Measurements from ENCODE around the gene VPS50.

VPS50 gene

DNA sequence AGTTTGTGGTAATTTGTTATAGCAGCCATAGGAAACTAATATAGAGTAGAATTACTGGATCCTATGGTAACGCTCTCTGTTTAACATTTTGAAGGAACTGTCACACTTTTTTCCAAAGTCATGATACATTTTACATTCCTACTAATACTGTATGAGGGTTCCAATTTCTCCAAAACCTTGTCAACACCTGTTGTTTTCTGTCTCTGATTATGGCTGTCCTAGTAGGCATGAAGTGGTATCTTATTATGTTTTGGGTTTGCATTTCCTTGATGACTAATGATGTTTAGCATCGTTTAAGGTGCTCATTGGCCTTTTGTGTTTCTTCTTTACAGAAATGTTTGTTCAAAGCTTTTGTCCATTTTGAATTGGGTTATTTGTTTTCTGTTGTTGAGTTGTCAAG, 69.6 kb downstream of the VPS50 start:
- no peak for DNase-seq (ENCODE audit: low spot score)
- Histone ChIP-seq H3K27ac (ENCODE audit: poor library complexity, severe bottlenecking) (no peak overlapping the region), H3K4me1 (ENCODE audit: insufficient read depth, poor library complexity, severe bottlenecking) (peaks cover 3% of the 10 kb centered on the region), H3K27me3 (ENCODE audit: insufficient read depth, poor library complexity, severe bottlenecking) (no peaks in the 10 kb centered on the region), H3K36me3 (ENCODE audit: low read depth) (peaks cover 35% of the 10 kb centered on the region), H3K4me3 (ENCODE audit: severe bottlenecking) (no peak overlapping the region), H3K9me3 (ENCODE audit: severe bottlenecking) (no peaks in the 10 kb centered on the region)
- ATAC-seq (ENCODE audit: low read depth) = no peak
- TF ChIP-seq CTCF (IDR thresholded peaks at IDR 0.05; ENCODE audit: poor library complexity, severe bottlenecking) = no peak

DNA sequence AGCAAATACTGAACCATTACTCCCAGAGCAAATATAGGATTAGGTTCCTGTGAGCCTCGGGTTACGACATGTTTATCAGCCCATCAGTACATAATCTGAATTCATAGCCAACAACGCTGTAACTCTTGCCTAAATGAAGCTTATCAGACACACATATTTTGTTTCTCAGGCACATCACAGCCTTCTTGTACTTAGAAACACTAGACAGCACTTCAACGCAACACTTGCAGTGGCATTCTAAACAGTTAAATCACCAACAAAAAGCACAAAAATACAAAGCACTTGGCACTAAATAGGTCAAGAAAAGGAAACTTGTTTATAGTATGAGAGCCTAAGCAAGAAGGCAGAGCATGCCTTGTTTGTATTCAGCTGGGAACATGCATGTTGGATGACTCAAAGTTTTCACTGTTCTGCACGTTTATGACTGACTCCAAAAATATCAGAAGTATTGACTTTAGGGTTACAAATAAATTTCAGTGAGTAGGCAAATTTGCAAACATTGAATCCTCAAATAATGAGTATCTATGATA, 75.0 kb downstream of the VPS50 start:
- Histone ChIP-seq H3K4me3 (ENCODE audit: severe bottlenecking) (no peak overlapping the region), H3K36me3 (ENCODE audit: low read depth) (peaks cover 28% of the 10 kb centered on the region), H3K27me3 (ENCODE audit: insufficient read depth, poor library complexity, severe bottlenecking) (no peaks in the 10 kb centered on the region), H3K27ac (ENCODE audit: poor library complexity, severe bottlenecking) (peak overlapping the region; percentile 7), H3K4me1 (ENCODE audit: insufficient read depth, poor library complexity, severe bottlenecking) (peaks cover 10% of the 10 kb centered on the region), H3K9me3 (ENCODE audit: severe bottlenecking) (no peaks in the 10 kb centered on the region)
- TF ChIP-seq CTCF (IDR thresholded peaks at IDR 0.05; ENCODE audit: poor library complexity, severe bottlenecking) = no peak
- DNase-seq (ENCODE audit: low spot score) (no peak), ATAC-seq (ENCODE audit: low read depth) (peak; percentile 93)

GRCh38 chr7:93307943-93308342, 75.8 kb downstream of the VPS50 start:
- ATAC-seq (ENCODE audit: low read depth) = no peak
- H3K27ac ChIP-seq (ENCODE audit: poor library complexity, severe bottlenecking) = no peak overlapping the region

GRCh38 chr7:93310346-93310745, 78.2 kb downstream of the VPS50 start:
- TF ChIP-seq CTCF (IDR thresholded peaks at IDR 0.05; ENCODE audit: poor library complexity, severe bottlenecking) = no peak
- DNase-seq (ENCODE audit: low spot score) = no peak
- no peak for ATAC-seq (ENCODE audit: low read depth)
- peaks cover 10% of the 10 kb centered on the region for H3K4me1 ChIP-seq (ENCODE audit: insufficient read depth, poor library complexity, severe bottlenecking)
- H3K36me3 ChIP-seq (ENCODE audit: low read depth) = peaks cover 14% of the 10 kb centered on the region
- H3K27ac ChIP-seq (ENCODE audit: poor library complexity, severe bottlenecking) = no peak overlapping the region
- H3K9me3 ChIP-seq (ENCODE audit: severe bottlenecking) = no peaks in the 10 kb centered on the region
- H3K4me3 ChIP-seq (ENCODE audit: severe bottlenecking) = no peak overlapping the region
- H3K27me3 ChIP-seq (ENCODE audit: insufficient read depth, poor library complexity, severe bottlenecking) = no peaks in the 10 kb centered on the region

More at GRCh38 chr7:93307943-93308342, 75.8 kb downstream of the VPS50 start:
- DNase-seq (ENCODE audit: low spot score) = no peak
- H3K9me3 ChIP-seq (ENCODE audit: severe bottlenecking) = no peaks in the 10 kb centered on the region
- peaks cover 22% of the 10 kb centered on the region for H3K36me3 ChIP-seq (ENCODE audit: low read depth)
- H3K4me3 ChIP-seq (ENCODE audit: severe bottlenecking) = no peak overlapping the region
- H3K27me3 ChIP-seq (ENCODE audit: insufficient read depth, poor library complexity, severe bottlenecking) = no peaks in the 10 kb centered on the region
- no peak for TF ChIP-seq CTCF (IDR thresholded peaks at IDR 0.05; ENCODE audit: poor library complexity, severe bottlenecking)
- peaks cover 10% of the 10 kb centered on the region for H3K4me1 ChIP-seq (ENCODE audit: insufficient read depth, poor library complexity, severe bottlenecking)

DNA sequence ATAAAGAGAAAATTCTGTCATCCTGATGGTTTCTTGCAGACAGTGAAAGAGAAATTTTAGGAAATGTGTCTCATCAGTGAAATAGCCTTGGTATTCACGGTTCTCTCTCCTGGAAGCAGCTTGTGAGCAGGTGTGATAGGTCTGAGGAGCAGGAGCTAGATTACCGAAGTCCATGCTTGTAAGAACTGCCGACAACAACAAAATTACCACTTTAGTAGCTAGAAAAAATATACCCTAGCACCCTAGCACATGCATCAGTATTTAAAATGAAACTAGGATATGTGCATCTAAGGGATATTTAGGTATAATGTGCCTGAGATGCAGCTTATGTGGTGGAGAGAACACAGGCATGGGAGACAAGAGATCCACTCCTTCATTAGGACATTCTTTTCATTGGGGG, 82.3 kb downstream of the VPS50 start:
- no peaks in the 10 kb centered on the region for H3K27me3 ChIP-seq (ENCODE audit: insufficient read depth, poor library complexity, severe bottlenecking)
- peaks cover 9% of the 10 kb centered on the region for H3K36me3 ChIP-seq (ENCODE audit: low read depth)
- ATAC-seq (ENCODE audit: low read depth) = no peak
- H3K9me3 ChIP-seq (ENCODE audit: severe bottlenecking) = no peaks in the 10 kb centered on the region
- no peak overlapping the region for H3K4me3 ChIP-seq (ENCODE audit: severe bottlenecking)
- no peak overlapping the region for H3K27ac ChIP-seq (ENCODE audit: poor library complexity, severe bottlenecking)
- no peaks in the 10 kb centered on the region for H3K4me1 ChIP-seq (ENCODE audit: insufficient read depth, poor library complexity, severe bottlenecking)
- TF ChIP-seq CTCF (IDR thresholded peaks at IDR 0.05; ENCODE audit: poor library complexity, severe bottlenecking) = no peak
- DNase-seq (ENCODE audit: low spot score) = no peak

All from RWPE2 (cell line).